ENCODE data around the gene ARID5A. TPM values are rescaled to one million over a fixed set of nuclear protein-coding genes. Genes with fewer than 3 reads are reported as not detected.

The ARID5A gene
- total and polyA plus RNA-seq, 2 of the 13 experiments (the other 11 are each of a cell fraction or from before 2014, with no cell fraction given), result 6.0 to 9.5 TPM

GRCh38 chr2:96536445-96537065, at the start of gene ARID5A (continued):
- TF ChIP-seq, protein P1, sequence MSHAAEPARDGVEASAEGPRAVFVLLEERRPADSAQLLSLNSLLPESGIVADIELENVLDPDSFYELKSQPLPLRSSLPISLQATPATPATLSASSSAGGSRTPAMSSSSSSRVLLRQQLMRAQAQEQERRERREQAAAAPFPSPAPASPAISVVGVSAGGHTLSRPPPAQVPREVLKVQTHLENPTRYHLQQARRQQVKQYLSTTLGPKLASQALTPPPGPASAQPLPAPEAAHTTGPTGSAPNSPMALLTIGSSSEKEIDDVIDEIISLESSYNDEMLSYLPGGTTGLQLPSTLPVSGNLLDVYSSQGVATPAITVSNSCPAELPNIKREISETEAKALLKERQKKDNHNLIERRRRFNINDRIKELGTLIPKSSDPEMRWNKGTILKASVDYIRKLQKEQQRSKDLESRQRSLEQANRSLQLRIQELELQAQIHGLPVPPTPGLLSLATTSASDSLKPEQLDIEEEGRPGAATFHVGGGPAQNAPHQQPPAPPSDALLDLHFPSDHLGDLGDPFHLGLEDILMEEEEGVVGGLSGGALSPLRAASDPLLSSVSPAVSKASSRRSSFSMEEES (CRISPR knock-in tag; IDR thresholded peaks at IDR 0.05), result peak; percentile 38; the same call in 1 of the 2 replicates
- TF ChIP-seq SRF (IDR thresholded peaks at IDR 0.05; ENCODE audit: low read depth, low read length) (0 out of 2 replicates have a peak, but pooled peaks have one; percentile 15), ZSCAN12 (CRISPR knock-in tag; IDR thresholded peaks at IDR 0.05) (peak; percentile 68; the same call in 1 of the 2 replicates), TAF15 (IDR thresholded peaks at IDR 0.05; ENCODE audit: low read depth, low read length, poor library complexity, severe bottlenecking) (peak; percentile 18), NCOR1 (IDR thresholded peaks at IDR 0.05; ENCODE audit: borderline replicate concordance, low read length) (0 out of 2 replicates have a peak, but pooled peaks have one; percentile 23), RARG (CRISPR knock-in tag; IDR thresholded peaks at IDR 0.05; ENCODE audit: low read depth) (no peak), SAP130 (CRISPR knock-in tag; IDR thresholded peaks at IDR 0.05; ENCODE audit: low read depth) (peak; percentile 48), PITX1 (CRISPR knock-in tag; IDR thresholded peaks at IDR 0.05) (peak; percentile 42; the same call in 1 of the 2 replicates), KDM2A (CRISPR knock-in tag; IDR thresholded peaks at IDR 0.05; ENCODE audit: borderline replicate concordance, low read depth) (peak; percentile 41; the same call in 1 of the 2 replicates), ELF1 (CRISPR knock-in tag; IDR thresholded peaks at IDR 0.05) (peak; percentile 63), HCFC1 (IDR thresholded peaks at IDR 0.05; ENCODE audit: low read depth, low read length) (peak; percentile 90), HDAC1 (CRISPR knock-in tag; IDR thresholded peaks at IDR 0.05) (peak; percentile 52; the same call in 1 of the 2 replicates), CREM (IDR thresholded peaks at IDR 0.05) (peak; percentile 83), CREM (CRISPR knock-in tag; IDR thresholded peaks at IDR 0.05) (no peak), HNRNPK (IDR thresholded peaks at IDR 0.05; ENCODE audit: low read depth, low read length, poor library complexity, severe bottlenecking) (peak; percentile 5), ZBTB7B (CRISPR knock-in tag; IDR thresholded peaks at IDR 0.05) (0 out of 2 replicates have a peak, but pooled peaks have one; percentile 28), ASH2L (IDR thresholded peaks at IDR 0.05; ENCODE audit: insufficient read length, low read depth, low read length) (peak; percentile 41), PHF8 (CRISPR knock-in tag; IDR thresholded peaks at IDR 0.05) (peak; percentile 31; the same call in 1 of the 2 replicates)
- TF ChIP-seq, protein P2, sequence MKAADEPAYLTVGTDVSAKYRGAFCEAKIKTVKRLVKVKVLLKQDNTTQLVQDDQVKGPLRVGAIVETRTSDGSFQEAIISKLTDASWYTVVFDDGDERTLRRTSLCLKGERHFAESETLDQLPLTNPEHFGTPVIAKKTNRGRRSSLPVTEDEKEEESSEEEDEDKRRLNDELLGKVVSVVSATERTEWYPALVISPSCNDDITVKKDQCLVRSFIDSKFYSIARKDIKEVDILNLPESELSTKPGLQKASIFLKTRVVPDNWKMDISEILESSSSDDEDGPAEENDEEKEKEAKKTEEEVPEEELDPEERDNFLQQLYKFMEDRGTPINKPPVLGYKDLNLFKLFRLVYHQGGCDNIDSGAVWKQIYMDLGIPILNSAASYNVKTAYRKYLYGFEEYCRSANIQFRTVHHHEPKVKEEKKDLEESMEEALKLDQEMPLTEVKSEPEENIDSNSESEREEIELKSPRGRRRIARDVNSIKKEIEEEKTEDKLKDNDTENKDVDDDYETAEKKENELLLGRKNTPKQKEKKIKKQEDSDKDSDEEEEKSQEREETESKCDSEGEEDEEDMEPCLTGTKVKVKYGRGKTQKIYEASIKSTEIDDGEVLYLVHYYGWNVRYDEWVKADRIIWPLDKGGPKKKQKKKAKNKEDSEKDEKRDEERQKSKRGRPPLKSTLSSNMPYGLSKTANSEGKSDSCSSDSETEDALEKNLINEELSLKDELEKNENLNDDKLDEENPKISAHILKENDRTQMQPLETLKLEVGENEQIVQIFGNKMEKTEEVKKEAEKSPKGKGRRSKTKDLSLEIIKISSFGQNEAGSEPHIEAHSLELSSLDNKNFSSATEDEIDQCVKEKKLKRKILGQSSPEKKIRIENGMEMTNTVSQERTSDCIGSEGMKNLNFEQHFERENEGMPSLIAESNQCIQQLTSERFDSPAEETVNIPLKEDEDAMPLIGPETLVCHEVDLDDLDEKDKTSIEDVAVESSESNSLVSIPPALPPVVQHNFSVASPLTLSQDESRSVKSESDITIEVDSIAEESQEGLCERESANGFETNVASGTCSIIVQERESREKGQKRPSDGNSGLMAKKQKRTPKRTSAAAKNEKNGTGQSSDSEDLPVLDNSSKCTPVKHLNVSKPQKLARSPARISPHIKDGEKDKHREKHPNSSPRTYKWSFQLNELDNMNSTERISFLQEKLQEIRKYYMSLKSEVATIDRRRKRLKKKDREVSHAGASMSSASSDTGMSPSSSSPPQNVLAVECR (CRISPR knock-in tag; IDR thresholded peaks at IDR 0.05; ENCODE audit: borderline replicate concordance), result peak; percentile 33; the same call in 1 of the 2 replicates
- TF ChIP-seq, protein P3, sequence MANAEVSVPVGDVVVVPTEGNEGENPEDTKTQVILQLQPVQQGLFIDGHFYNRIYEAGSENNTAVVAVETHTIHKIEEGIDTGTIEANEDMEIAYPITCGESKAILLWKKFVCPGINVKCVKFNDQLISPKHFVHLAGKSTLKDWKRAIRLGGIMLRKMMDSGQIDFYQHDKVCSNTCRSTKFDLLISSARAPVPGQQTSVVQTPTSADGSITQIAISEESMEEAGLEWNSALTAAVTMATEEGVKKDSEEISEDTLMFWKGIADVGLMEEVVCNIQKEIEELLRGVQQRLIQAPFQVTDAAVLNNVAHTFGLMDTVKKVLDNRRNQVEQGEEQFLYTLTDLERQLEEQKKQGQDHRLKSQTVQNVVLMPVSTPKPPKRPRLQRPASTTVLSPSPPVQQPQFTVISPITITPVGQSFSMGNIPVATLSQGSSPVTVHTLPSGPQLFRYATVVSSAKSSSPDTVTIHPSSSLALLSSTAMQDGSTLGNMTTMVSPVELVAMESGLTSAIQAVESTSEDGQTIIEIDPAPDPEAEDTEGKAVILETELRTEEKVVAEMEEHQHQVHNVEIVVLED (CRISPR knock-in tag; IDR thresholded peaks at IDR 0.05; ENCODE audit: borderline replicate concordance), result peak; percentile 84
- TF ChIP-seq, protein P4, sequence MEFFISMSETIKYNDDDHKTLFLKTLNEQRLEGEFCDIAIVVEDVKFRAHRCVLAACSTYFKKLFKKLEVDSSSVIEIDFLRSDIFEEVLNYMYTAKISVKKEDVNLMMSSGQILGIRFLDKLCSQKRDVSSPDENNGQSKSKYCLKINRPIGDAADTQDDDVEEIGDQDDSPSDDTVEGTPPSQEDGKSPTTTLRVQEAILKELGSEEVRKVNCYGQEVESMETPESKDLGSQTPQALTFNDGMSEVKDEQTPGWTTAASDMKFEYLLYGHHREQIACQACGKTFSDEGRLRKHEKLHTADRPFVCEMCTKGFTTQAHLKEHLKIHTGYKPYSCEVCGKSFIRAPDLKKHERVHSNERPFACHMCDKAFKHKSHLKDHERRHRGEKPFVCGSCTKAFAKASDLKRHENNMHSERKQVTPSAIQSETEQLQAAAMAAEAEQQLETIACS (CRISPR knock-in tag; IDR thresholded peaks at IDR 0.05), result peak; percentile 31; the same call in 1 of the 2 replicates
